ENCODE data around the gene SPON1. TPM values are rescaled to one million over a fixed set of nuclear protein-coding genes. Genes with fewer than 3 reads are reported as not detected.

Gene SPON1
- total RNA-seq, 4 donors from 2014 or later = 58.5 to 344 (median 105) TPM

DNA sequence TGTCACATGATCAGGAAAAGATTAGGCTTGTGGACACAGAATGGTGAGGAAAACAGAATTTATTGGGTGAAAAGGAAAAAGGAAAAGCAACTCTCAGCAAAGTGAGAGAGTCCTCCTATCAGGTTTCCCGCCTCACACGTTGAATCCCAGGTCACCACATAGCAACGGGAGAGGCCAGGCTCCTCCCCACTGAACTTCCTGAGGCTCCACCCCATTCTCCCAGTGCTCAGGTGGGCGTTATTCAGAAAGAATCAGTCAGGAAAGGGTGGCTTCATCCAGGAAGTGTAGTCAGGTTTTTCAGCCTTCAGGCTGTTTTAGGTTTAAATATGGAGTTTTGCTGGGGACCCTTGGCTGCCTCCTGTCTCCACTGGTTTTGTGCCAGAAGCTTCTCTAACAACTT lies 66.9 kb downstream of the SPON1 start:
- TF ChIP-seq, protein P1, sequence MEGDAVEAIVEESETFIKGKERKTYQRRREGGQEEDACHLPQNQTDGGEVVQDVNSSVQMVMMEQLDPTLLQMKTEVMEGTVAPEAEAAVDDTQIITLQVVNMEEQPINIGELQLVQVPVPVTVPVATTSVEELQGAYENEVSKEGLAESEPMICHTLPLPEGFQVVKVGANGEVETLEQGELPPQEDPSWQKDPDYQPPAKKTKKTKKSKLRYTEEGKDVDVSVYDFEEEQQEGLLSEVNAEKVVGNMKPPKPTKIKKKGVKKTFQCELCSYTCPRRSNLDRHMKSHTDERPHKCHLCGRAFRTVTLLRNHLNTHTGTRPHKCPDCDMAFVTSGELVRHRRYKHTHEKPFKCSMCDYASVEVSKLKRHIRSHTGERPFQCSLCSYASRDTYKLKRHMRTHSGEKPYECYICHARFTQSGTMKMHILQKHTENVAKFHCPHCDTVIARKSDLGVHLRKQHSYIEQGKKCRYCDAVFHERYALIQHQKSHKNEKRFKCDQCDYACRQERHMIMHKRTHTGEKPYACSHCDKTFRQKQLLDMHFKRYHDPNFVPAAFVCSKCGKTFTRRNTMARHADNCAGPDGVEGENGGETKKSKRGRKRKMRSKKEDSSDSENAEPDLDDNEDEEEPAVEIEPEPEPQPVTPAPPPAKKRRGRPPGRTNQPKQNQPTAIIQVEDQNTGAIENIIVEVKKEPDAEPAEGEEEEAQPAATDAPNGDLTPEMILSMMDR (IDR thresholded peaks at IDR 0.05; ENCODE audit: low read depth) = no peak

DNA sequence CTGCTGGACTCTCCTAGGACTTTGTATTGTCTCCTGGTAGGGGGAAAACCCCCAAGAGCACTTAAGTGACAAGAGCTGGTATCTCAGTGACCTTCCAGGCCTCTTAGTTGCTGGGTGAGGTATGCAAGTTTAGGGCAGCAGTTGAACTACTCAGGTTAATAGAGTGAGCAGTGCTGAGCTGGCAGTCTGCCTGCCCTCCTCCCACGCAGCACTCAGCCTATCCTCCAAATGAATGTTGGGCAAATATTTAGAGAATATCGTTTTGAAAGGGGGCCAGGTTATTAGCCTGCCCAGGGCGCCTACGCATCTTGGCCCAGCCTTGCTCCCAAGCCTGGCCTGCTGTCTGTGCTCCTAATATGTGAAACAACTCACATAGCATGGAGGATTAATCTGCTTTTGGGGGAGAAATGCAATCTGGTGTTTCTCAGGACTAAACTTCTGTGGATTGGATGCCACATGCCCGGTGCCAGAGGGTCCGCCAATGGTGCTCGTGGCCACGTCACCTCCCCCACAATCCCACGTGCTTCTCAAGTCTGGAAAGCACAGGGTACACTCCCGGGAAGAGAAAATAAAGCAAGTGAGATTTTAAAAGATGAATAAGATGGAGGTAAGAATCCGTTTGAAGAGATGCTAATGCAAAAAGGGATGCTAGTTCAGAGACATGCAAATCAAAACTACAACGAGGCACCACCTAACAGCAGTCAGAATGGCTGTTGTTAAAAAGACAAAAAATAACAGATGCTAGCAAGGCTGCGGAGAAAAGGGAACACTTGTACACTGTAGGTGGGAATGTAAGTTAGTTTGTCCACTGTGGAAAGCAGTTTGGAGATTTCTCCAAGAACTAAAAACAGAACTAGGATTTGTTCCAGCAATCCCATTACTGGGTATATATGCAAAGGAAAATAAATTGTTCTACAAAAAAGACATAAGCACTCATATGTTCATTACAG lies 67.7 kb downstream of the SPON1 start:
- TF ChIP-seq, protein P1 (IDR thresholded peaks at IDR 0.05; ENCODE audit: low read depth) = no peak

DNA sequence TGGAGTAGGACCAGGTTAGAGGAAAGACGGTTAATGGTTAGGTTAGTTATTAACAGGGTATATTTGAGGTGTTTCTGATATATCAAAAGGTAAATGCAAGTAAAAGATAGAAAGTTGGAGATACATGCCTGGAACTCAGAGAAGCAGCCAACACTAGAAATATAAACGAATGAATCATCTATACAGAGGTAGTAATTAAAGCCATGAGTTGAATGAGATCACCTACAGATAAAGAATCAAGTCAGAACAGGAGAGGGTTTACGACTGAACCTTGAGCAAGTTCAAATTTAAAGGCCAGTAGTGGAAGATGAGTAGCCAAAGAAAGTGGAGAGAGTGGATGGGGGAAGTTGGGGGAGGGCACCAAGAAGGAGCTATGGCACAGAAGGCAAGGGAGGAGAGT lies 73.9 kb downstream of the SPON1 start:
- TF ChIP-seq, protein P1 (IDR thresholded peaks at IDR 0.05; ENCODE audit: low read depth) = no peak

DNA sequence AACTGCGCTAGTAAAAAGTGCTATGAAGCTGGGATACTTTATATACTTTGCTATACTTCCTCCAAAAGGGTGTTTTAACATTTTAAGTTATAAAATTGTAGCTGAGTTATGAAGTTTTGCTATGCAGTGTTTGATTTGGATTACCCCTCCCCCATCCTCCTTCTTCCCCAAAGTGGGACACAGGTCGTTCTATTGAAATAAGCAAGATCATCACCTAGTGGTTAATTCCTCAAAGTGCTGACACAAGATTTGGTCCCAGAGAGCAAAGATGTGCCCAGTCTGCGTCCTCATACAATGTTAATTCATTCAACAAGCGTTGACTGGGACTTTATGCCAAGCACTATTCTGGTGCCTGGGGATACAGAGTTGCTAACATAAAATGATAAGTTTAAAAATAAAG lies 78.5 kb downstream of the SPON1 start:
- TF ChIP-seq, protein P1 (IDR thresholded peaks at IDR 0.05; ENCODE audit: low read depth) = no peak

DNA sequence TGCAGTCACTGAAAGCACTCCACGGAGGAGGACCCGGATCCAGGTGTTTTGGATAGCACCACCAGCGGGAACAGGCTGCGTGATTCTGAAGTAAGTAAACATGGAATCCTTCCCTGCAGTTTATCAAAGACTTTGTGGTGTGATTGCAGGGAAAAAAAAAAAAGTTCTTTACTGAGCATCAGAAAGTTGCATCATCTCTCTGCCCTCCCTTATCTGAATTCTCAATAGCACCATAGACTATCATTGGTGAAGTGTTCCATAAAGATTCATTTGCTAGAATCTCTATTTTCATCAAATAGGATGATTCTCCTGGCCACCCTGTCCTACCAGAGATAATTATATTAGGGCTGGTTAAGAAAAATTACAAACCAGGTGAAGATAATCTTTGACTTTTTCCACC lies 79.0 kb downstream of the SPON1 start:
- TF ChIP-seq, protein P1 (IDR thresholded peaks at IDR 0.05; ENCODE audit: low read depth) = no peak

DNA sequence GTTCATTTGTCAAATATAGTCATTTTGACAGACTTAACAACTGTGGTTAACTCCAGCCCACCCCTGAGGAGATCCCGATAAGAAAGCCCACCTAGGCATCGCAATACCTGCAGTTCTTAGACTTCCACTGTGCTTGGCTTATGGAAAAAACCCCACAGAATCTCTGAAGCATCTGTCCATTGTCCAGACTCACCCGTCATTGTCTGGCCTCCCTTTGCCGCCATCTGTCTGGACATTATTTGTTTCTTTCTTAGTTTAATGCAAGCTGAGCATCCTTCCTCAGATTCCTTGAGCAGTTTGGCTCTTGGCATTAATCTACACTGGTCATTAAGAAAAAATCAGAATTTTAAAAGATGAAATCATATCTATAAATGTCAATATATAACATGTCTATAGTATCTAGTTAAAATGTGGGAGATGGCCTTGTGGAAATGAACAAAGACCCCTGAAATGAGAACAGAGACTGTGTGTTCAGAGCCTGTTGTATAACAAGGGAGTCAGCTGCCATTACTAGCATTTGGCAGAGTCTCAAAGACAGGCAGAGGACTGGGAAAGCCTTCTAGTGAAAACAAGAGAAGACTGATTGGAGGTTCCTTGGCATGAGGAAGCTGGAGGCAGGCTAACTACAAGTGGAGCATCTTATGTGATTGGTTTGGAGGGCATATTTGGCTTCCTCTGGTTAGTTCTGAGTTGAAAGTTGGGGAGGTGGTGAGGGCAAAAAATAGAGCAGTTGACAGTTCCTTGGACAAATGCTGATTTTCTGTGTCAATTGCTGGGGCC lies 80.4 kb downstream of the SPON1 start:
- TF ChIP-seq, protein P1 (IDR thresholded peaks at IDR 0.05; ENCODE audit: low read depth) = no peak

DNA sequence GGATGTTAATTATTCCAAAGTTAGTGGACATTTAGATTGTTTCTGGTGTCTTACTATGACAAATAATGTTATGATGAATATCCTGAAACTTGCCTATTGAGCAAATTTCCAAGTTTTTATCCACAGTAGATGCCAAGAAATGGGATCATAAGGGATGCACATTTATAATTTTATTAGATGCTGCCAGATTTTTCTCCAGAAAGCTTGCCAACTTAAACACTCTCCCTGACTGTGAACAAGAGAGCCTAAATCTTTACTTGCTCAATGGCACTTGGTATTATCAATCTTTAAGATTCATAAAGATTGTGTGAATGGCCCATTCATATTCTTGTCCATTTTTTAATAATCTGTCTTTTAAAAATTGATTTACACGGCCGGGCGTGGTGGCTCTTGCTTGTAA lies 82.4 kb downstream of the SPON1 start:
- TF ChIP-seq, protein P1 (IDR thresholded peaks at IDR 0.05; ENCODE audit: low read depth) = no peak

All from subcutaneous adipose tissue (tissue), 4 donors.